Hematopoietic multipotent progenitor cell treated with erythropoietin and hydrocortisone succinate and interleukin-3 and kit ligand, for 8 days (in vitro differentiated cells): ENCODE data around the gene RHOC.

Experiments
- DNase-seq: peaks from one replicate; pipeline ENCODE4 v3.0.0-alpha.2; 2015

Gene RHOC

GRCh38 chr1:112716133-112716720, 9.3 kb upstream of the RHOC start:
- peak; percentile 90 for DNase-seq

DNA sequence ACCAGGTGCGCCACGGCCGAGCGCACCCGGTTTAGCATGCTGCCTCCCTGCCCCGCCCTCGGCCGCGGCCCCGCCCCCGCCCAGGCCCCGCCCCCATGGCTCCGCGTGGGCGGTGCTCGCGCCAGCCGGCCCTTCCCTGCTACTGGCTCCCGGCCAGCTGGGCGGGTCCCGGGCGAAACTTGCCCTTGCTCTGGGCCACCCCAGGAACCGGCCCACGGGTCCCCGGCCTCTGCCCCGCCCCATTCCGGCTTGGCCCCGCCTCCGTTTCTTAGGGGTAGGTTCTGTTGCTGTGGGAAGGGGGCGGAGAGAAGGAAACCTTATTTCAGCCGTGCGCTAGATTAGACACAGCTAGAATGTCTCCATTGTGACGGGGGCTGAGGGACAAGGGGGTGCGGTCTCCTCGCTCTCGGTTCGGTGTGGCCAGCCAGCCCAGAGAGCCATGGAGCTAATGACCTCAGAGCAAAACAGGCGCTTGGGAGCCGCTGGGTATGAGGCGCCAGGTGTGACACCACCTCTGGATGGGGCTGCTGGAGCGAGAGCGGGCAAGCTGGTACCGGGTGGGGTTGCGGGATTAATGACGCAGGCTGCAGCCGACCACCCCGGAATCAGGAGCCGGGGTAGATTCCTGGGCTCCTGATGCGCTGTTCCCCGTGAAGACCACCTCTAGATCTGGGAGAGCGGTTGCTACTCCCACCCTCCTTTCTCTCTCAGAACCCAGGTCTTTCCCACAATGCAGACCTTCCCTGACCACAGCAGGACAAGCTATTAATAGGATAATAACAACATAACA, 8.5 kb upstream of the RHOC start, which contains the start of gene PPM1J:
Gene PPM1J, minus strand, starts transcription at position 69 of the 790 bp plus-strand sequence. Its CDS starts 31 bp downstream, at position 38.
- DNase-seq, result peak; percentile 95

GRCh38 chr1:112714313-112715263, 7.7 kb upstream of the RHOC start:
- DNase-seq, result no peak

DNA sequence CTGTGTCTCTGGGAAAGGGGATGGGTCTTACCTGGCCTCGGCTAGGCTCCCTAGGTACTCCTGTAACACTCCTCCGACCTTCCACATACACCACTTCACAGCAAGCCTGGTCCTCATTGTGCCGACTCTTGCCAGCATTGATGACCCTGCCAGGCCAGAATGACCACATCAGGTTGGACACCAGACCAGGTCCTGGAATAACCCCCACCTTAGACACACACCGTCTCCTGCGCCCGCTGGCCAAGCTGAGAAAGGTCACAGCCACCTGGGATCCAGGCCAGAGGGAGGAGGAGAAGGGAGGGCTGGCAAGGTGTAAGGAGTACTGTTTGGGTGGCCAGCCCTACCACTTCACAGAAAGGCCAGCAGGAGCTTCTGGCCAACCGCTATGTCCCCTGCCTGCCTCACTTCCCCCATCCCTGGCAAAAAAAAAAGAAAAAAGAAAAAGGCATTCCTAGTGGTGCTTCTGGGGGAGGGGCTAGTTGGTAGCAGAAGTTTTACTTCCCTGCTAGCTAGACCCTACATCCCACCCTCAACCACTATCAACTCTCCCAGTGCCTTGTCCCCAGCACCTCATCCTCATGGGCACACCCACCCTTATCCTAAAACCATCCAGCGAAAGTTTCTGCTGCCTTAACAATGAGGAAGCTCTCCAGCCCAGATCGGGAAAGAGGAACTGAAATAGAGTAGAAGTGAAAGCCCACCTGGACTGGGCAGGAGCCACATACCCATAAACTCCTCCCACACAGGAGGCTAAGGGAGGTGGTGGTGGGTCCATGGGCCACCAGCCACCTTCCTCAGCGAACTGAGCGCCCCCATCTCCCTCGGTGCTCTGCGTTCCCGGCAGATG, 6.8 kb upstream of the RHOC start:
- DNase-seq, result no peak

DNA sequence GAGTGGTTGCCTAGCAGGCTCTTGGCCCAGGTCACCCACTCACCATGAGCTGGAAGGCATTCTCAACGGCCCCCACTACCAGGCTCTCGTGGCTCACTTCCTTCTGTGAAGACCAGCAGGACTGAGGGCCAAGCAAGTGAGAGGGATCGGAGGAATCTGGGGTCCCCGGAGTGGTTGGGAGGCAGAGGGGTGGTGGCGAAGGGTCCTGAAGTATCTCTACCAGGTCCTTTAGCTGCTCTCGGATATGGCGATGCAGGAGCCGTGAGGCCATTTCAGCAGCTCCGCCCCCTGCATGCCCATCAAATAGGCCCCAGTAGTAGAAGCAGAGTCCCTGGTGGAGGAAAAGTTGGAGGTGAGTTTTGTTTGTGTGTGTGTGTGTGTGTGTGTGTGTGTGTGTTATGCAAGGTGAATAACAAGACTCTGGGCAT, 5.8 kb upstream of the RHOC start:
- no peak for DNase-seq

GRCh38 chr1:112712191-112712590, 5.3 kb upstream of the RHOC start:
- DNase-seq, result no peak

- DNase-seq, result no peak
These were observed 4.7 kb upstream of the RHOC start for GRCh38 chr1:112711670-112712069.

GRCh38 chr1:112711041-112711440, 4.1 kb upstream of the RHOC start:
- no peak for DNase-seq

DNA sequence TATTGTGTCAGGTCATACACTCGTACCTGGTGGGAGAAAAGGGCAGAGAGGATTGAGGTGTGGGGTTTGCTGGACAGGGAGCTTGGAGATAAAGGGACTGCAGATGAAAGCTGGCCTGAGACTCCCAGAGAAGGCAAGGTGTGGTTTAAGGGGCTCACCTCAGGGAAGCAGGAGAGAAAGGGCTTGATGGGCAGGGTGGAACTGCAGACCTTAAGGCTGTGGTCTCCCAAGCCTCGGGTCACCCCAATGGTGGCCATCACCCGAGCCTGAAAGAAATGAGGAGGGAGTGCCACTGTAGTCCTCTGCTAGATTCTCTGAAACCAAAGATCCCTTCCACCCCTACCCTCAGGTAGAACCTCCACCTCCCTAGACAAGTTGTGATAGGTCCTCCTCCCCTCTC, 3.7 kb upstream of the RHOC start:
- DNase-seq, result no peak

- no peak for DNase-seq
These were observed 3.2 kb upstream of the RHOC start for GRCh38 chr1:112710159-112710558.

- no peak for DNase-seq
These were observed 1.6 kb upstream of the RHOC start for GRCh38 chr1:112708489-112708888.

- DNase-seq, result no peak
These were observed 1.1 kb upstream of the RHOC start for GRCh38 chr1:112708002-112708448.

GRCh38 chr1:112707221-112708001, 484 bp upstream of the RHOC start:
- peak; percentile 77 for DNase-seq

DNA sequence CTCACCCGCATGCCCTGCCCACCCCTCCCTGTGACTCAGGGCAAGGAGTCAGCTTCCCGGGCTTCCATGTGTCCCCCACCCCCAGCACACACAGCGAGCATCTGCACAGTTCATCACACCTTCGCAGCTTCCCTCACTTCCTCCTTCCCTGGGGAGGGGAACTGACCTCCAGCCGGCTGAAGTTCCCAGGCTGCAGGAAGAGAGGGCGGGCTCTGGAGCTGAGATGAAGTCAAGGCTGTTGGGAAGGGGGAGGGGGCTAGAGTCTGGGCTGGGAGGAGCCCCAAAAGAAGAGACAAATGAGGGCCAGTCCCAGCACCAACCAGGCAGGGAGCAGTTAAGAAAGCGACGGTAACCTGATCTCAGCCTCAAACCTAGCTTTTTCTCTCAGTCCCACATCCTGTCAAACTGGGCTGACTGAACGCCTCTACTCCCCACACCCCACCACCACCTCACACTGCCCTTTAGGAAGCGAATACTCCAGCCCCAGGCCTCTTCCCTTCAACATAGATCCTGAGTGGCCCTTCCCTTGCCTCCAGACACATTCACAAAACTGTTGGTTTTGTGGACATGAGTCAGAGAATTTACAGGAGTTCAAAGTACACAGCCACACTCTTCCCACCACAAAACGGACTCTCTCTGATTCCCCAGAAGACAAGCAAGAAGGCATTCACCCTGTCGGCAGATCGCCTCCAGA, 1.8 kb downstream of the RHOC start:
- peak; percentile 67 for DNase-seq

- DNase-seq, result no peak
These were observed 2.5 kb downstream of the RHOC start for GRCh38 chr1:112704391-112704933.

DNA sequence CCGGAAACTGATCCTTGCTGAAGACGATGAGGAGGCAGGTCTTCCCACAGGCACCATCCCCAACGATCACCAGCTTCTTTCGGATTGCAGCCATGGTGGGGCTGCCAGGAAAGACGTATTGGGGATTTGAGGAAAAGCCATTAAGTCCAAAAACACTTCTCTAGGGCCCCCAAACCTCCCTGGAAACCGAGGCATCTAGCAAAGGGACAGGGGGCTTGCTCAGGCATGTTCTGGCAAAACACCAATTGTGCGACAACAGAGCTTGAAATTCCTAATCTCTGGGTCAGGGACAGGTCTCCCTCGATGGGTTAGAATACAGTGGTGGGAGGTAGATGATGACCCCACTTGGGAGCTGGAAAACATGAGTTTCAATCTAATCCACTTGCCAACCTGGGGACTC, 3.2 kb downstream of the RHOC start:
- no peak for DNase-seq

DNA sequence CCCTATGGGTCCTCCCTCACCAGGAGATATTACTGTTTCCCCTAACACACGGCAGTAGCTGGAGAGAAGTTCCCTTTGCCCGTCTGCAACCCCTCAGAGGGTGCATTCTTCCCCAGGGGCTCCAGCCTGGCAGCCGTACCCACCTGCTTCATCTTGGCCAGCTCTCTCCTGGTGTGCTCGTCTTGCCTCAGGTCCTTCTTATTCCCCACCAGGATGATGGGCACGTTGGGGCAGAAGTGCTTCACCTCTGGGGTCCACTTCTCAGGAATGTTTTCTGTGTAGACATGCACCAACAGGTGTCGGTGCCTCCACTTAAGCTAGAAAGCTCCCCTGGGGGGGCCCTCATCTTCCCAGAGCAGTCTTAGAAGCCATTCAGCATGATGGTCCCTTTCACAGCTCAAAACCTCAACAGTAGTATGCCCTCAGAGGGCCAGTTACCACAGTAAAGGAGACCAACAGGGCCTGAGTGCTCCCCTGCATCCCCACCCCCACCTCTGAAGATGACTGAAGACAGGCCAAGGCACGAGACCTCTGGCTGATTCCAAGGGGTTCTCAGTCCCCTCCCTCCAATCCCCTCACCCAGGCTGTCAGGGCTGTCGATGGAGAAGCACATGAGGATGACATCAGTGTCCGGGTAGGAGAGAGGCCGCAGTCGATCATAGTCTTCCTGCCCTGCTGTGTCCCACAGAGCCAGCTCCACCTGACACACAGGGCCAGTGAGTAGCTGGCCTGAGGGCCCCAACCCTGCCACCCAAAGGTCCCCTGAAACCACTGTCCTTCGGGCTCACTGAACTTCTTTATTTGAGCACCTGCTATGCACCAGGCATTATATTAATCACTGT, 4.3 kb downstream of the RHOC start:
- DNase-seq, result no peak

GRCh38 chr1:112702067-112702395, 4.9 kb downstream of the RHOC start:
- no peak for DNase-seq

DNA sequence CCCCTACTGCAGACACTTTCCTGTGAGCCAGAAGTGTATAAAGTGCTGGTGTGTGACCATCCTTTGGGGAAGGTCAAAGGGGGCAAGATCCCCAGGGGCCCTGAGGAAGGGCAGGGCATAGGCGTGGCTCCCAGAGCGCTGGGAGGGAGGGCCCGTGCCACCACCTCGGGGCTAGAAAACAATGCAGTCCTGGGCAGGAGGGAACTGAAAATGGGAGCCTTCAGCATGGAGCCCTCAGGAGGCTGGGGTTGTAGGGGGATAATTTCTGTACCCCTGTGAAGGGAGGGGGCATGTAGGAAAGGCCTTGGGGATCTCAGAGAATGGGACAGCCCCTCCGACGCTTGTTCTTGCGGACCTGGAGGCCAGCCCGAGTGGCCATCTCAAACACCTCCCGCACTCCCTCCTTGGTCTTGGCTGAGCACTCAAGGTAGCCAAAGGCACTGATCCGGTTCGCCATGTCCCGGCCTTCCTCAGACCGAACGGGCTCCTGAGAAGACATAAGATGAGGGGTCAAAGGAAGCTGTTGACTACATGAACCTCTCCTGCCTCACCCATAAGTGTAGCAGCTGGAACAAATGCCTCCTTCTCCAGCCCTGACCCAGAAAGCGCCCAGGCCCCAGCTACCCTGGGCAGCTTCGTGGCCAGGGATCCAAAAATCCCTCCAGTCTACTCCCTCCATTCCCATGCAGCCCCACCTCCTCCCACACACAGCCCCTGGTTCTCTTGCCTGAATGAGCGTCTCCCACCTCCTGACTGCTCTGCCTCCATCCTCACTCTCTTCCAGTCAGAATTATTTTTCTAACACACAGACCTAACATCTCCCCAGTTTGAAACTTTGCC, 5.5 kb downstream of the RHOC start:
- DNase-seq, result no peak
